HepG2 (cell line): ENCODE measurements around the gene AQP10. TPM values are rescaled to one million over a fixed set of nuclear protein-coding genes. Genes with fewer than 3 reads are reported as not detected.

ENCODE experiments used
- ATAC-seq: fragments of 200-7000 bp; cut with Tn5 transposase; 3 replicates; pipeline ENCODE4 v1.9.1; 2020; ENCODE audit warnings: mild to moderate bottlenecking, moderate library complexity
- BruUV-seq: library from RNA; stranded (reverse); fragments of 400-500 nt; replicated peaks from 2 replicates; lab custom pipeline; 2021; lab: Mats Ljungman, UMichigan
- CTCF ChIA-PET: fragments of 300-600 bp; formaldehyde crosslinking; extraction: SDS; loops from one replicate; lab custom pipeline; 2021; ENCODE audit warnings: low total read pairs, inconsistent platforms, low intra/inter-chr PET ratio; lab: Yijun Ruan, JAX
- POLR2A ChIA-PET: fragments of 350-600 bp; sonication (Branson Sonifier 250); formaldehyde crosslinking; loops from one replicate; lab custom pipeline; 2020; ENCODE audit warnings: antibody characterized with exemption, inconsistent platforms; lab: Yijun Ruan, JAX
- DNase-seq: peaks from one replicate; pipeline ENCODE4 v3.0.0-alpha.2; 2015; ENCODE audit warnings: low spot score
- FAIRE-seq: peaks from 3 replicates; lab custom pipeline; 2011; peaks lifted over from hg19 to GRCh38; lab: Jason Lieb, UNC
- H2AFZ ChIP-seq: one replicate; pipeline ENCODE4 v1.6.1; 2011; ENCODE audit warnings: low read length, inconsistent platforms
- H3K27ac ChIP-seq: fragments of 300-600 bp; 3 replicates; pipeline ENCODE4 v1.8.0; 2011; ENCODE audit warnings: mixed run types, mild to moderate bottlenecking, mixed read lengths, low read length, inconsistent platforms; ENCODE audit not compliant: insufficient read depth; ENCODE audit errors: extremely low read length
- H3K27me3 ChIP-seq, 2 experiments: fragments of 200-600 bp in 1 of 2; 2 replicates in 1 of 2; 3 replicates in 1 of 2; pipeline versions ENCODE4 v1.6.0 to v1.8.0; 2011; ENCODE audit warnings: low read length in 2 of 2, mild to moderate bottlenecking in 2 of 2, moderate library complexity in 2 of 2, inconsistent platforms in 1 of 2; ENCODE audit not compliant: insufficient read depth in 2 of 2, control insufficient read depth in 1 of 2
- H3K36me3 ChIP-seq, 2 experiments: fragments of 200-600 bp in 1 of 2; replicated peaks in 1 of 2; 2 replicates in 1 of 2; 3 replicates in 1 of 2; pipeline versions ENCODE4 v1.5.1 to v1.8.0; 2011; ENCODE audit warnings: low read length in 2 of 2, inconsistent platforms in 1 of 2; ENCODE audit not compliant: insufficient read depth in 2 of 2, control insufficient read depth in 1 of 2
- H3K4me1 ChIP-seq: 2 replicates; pipeline ENCODE4 v1.5.1; 2012; ENCODE audit warnings: low read length, inconsistent platforms; ENCODE audit not compliant: insufficient read depth
- H3K4me2 ChIP-seq: 2 replicates; pipeline ENCODE4 v1.6.0; 2011; ENCODE audit warnings: low read depth, low read length, inconsistent platforms
- H3K4me3 ChIP-seq, 3 experiments: fragments of 200-600 bp in 1 of 3; sonication (generic), shearing (Covaris generic) in 1 of 3; replicated peaks in 1 of 3; 2 replicates each; pipeline ENCODE4 v1.5.1; 2011 to 2016; ENCODE audit warnings: low read length in 3 of 3, inconsistent platforms in 2 of 3, low read depth in 2 of 3, mild to moderate bottlenecking in 2 of 3, control low read depth in 1 of 3, mixed read lengths in 1 of 3; ENCODE audit not compliant: insufficient read depth in 1 of 3
- H3K79me2 ChIP-seq: one replicate; pipeline ENCODE4 v1.6.1; 2011; ENCODE audit warnings: low read length, inconsistent platforms; ENCODE audit not compliant: insufficient read depth
- H3K9ac ChIP-seq: 2 replicates; pipeline ENCODE4 v1.6.0; 2011; ENCODE audit warnings: mild to moderate bottlenecking, low read depth, low read length, inconsistent platforms; ENCODE audit not compliant: insufficient read depth
- H3K9me3 ChIP-seq: 2 replicates; pipeline ENCODE4 v1.5.1; 2012; ENCODE audit warnings: mild to moderate bottlenecking, low read length
- H4K20me1 ChIP-seq: 2 replicates; pipeline ENCODE4 v1.6.0; 2011; ENCODE audit warnings: inconsistent platforms, mild to moderate bottlenecking, low read length, moderate library complexity; ENCODE audit not compliant: insufficient read depth
- ARNT2 ChIP-seq: sonication (generic); formaldehyde crosslinking; IDR thresholded peaks from 2 replicates; pipeline ENCODE4 v1.8.0; 2022; ENCODE audit warnings: mild to moderate bottlenecking, low read depth, missing genetic modification reagents, moderate library complexity
- CEBPB ChIP-seq: IDR thresholded peaks from 2 replicates; pipeline ENCODE4 v1.6.1; 2011; ENCODE audit warnings: low read depth, low read length, improper control_type of control experiment, borderline replicate concordance
- NCOA2 ChIP-seq: sonication (generic); formaldehyde crosslinking; IDR thresholded peaks from 2 replicates; pipeline ENCODE4 v1.8.0; 2022; ENCODE audit warnings: inconsistent platforms
- NKX3-1 ChIP-seq: sonication (generic); formaldehyde crosslinking; IDR thresholded peaks from 2 replicates; pipeline ENCODE4 v1.5.0; 2020; ENCODE audit warnings: missing genetic modification reagents
- NR0B2 ChIP-seq: sonication (generic); formaldehyde crosslinking; IDR thresholded peaks from 2 replicates; pipeline ENCODE4 v1.4.0; 2020; ENCODE audit warnings: mild to moderate bottlenecking, missing genetic modification reagents
- PAX8 ChIP-seq: sonication (generic); formaldehyde crosslinking; IDR thresholded peaks from 2 replicates; pipeline ENCODE4 v1.8.0; 2022; ENCODE audit warnings: mild to moderate bottlenecking, missing genetic modification reagents, borderline replicate concordance
- PCBP1 ChIP-seq: fragments of 200-400 bp; formaldehyde crosslinking; IDR thresholded peaks from 2 replicates; pipeline ENCODE4 v1.6.1; 2017; ENCODE audit warnings: mild to moderate bottlenecking, low read depth, low read length, borderline replicate concordance
- PHF20 ChIP-seq: sonication (generic); formaldehyde crosslinking; IDR thresholded peaks from 2 replicates; pipeline ENCODE4 v1.5.0; 2020; ENCODE audit warnings: mild to moderate bottlenecking, missing genetic modification reagents
- PTBP1 ChIP-seq: fragments of 200-400 bp; formaldehyde crosslinking; IDR thresholded peaks from 2 replicates; pipeline ENCODE4 v1.6.1; 2018; ENCODE audit warnings: low read length, low read depth; ENCODE audit not compliant: poor library complexity, severe bottlenecking
- ZNF34 ChIP-seq: sonication (generic); formaldehyde crosslinking; IDR thresholded peaks from 2 replicates; pipeline ENCODE4 v1.4.0; 2020; ENCODE audit warnings: mild to moderate bottlenecking, missing genetic modification reagents, borderline replicate concordance
- ZNF749 ChIP-seq: sonication (generic); formaldehyde crosslinking; IDR thresholded peaks from 2 replicates; pipeline ENCODE4 v1.8.0; 2022; ENCODE audit warnings: mild to moderate bottlenecking, missing genetic modification reagents, moderate library complexity, borderline replicate concordance
- ZNF784 ChIP-seq: sonication (generic); formaldehyde crosslinking; IDR thresholded peaks from 2 replicates; pipeline ENCODE4 v1.5.1; 2020; ENCODE audit warnings: missing genetic modification reagents, mild to moderate bottlenecking, borderline replicate concordance
- WGBS: methylation state at CpG from one replicate; pipeline ENCODE4 v1.1.6; 2017; ENCODE audit warnings: low lambda C conversion rate; 5-methylcytosine and 5-hydroxymethylcytosine counted together
- in situ Hi-C: cut with HindIII; loops from 2 replicates; pipeline ENCODE4 v1.10.0; 2017; ENCODE audit warnings: low pct_unique_long_range_greater_than_20kb; ENCODE audit not compliant: extremely low pct_ligation_motif_present
- intact Hi-C: fragments of 100-400 bp; cut with micrococcal nuclease; formaldehyde crosslinking; loops from one replicate; pipeline ENCODE4 v1.10.0; 2022; ENCODE audit not compliant: unreplicated experiment
- polyA plus RNA-seq, 8 experiments: library from polyadenylated mRNA; depleted of rRNA in 3 of 8; stranded (reverse) in 7 of 8; unstranded in 1 of 8; fragments of >200 nt; fragmentation: Illumina TruSeq in 4 of 8; extraction: Trizol in 4 of 8; gene quantifications; 2 replicates each; pipeline versions ENCODE4 v1.2.1 to v1.2.3, GENCODE V29; 2011 to 2016; ENCODE audit warnings: low read depth in 4 of 8, missing spikeins in 1 of 8, mixed read lengths in 1 of 8; ENCODE audit not compliant: insufficient read depth in 1 of 8
- total RNA-seq, 5 experiments: library from RNA; depleted of rRNA; stranded (reverse); fragments of >200 nt; fragmentation: Illumina TruSeq; extraction: Trizol; gene quantifications; 2 replicates each; pipeline ENCODE4 v1.2.3, GENCODE V29; 2016; ENCODE audit warnings: low read depth in 1 of 5
- TF ChIP-seq, protein P1 (sequence below): IDR thresholded peaks from 2 replicates; pipeline ENCODE4 v1.4.0; 2020; ENCODE audit warnings: mild to moderate bottlenecking, missing genetic modification reagents
- TF ChIP-seq, protein P2 (sequence below): sonication (generic); formaldehyde crosslinking; conservative IDR thresholded peaks from 2 replicates; pipeline ENCODE4 v1.4.0; 2020; ENCODE audit warnings: mild to moderate bottlenecking, missing genetic modification reagents, moderate library complexity

Gene AQP10
- total and polyA plus RNA-seq, 2 of the 13 experiments (the other 11 are each of a cell fraction or from before 2014, with no cell fraction given), result 0.30 TPM; not detected in 1

DNA sequence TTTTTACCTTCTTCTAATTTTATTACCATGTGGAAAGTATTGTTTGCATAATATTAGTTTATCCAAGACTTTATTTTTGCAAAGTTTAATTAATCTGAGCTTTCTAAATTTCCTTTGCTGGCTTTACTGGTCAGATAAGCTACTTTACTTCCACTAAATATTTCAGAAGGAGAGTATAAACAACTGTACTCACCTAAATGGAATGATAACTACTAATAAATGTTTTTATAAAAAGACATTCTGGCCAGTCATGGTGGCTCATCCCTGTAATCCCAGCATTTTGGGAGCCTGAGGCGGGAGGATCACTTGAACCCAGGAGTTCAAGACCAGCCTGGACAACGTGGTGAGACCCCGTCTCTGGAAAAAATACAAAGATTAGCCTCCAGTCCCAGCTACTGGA lies 40.5 kb downstream of the AQP10 start (continued):
- TF ChIP-seq CEBPB (no peak), ARNT2 (no peak)

DNA sequence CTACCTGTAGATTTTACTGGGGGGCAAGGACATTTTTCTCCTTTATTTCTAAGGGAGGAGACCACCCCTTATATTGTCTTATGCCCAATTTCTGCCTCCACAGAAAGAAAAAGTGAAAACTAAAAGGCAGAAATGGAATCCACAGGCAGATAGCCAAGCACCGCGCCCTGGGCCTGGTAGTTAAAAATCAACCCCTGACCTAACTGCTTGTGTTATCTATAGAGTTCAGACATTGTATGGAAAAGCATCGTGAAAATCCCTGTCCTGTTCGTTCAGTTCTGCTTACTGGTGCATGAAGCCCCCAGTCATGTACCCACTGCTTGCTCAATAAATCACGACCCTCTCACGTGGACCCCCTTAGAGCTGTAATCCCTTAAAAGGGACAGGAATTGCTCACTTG lies 50.5 kb downstream of the AQP10 start:
- FAIRE-seq, result no peak
- in situ Hi-C loops (no loop called here), intact Hi-C loops (no loop called here)
- WGBS, result 1% methylated on average over 6 of the region's 6 CpGs
- CTCF ChIA-PET, result no interaction called here
- no peak for DNase-seq
- Histone ChIP-seq H3K79me2 (no peaks in the 10 kb centered on the region), H4K20me1 (no peaks in the 10 kb centered on the region), H3K36me3 (no peaks in the 10 kb centered on the region), H3K9me3 (no peaks in the 10 kb centered on the region), H3K9ac (no peak overlapping the region), H3K27ac (no peak overlapping the region), H2AFZ (no peak overlapping the region), H3K4me1 (peaks cover 11% of the 10 kb centered on the region), H3K27me3 (no peaks in the 10 kb centered on the region), H3K4me3 (no peak overlapping the region; a peak in 1 of 6 replicates), H3K4me2 (peak overlapping the region; percentile 55; the same call in 1 of the 2 replicates)
- POLR2A ChIA-PET, result no interaction called here
- no peak for TF ChIP-seq ZNF34 (CRISPR knock-in tag)
- TF ChIP-seq PAX8 (CRISPR knock-in tag), result no peak
- TF ChIP-seq, protein P1, sequence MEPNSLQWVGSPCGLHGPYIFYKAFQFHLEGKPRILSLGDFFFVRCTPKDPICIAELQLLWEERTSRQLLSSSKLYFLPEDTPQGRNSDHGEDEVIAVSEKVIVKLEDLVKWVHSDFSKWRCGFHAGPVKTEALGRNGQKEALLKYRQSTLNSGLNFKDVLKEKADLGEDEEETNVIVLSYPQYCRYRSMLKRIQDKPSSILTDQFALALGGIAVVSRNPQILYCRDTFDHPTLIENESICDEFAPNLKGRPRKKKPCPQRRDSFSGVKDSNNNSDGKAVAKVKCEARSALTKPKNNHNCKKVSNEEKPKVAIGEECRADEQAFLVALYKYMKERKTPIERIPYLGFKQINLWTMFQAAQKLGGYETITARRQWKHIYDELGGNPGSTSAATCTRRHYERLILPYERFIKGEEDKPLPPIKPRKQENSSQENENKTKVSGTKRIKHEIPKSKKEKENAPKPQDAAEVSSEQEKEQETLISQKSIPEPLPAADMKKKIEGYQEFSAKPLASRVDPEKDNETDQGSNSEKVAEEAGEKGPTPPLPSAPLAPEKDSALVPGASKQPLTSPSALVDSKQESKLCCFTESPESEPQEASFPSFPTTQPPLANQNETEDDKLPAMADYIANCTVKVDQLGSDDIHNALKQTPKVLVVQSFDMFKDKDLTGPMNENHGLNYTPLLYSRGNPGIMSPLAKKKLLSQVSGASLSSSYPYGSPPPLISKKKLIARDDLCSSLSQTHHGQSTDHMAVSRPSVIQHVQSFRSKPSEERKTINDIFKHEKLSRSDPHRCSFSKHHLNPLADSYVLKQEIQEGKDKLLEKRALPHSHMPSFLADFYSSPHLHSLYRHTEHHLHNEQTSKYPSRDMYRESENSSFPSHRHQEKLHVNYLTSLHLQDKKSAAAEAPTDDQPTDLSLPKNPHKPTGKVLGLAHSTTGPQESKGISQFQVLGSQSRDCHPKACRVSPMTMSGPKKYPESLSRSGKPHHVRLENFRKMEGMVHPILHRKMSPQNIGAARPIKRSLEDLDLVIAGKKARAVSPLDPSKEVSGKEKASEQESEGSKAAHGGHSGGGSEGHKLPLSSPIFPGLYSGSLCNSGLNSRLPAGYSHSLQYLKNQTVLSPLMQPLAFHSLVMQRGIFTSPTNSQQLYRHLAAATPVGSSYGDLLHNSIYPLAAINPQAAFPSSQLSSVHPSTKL (CRISPR knock-in tag), result no peak
- TF ChIP-seq, protein P2, sequence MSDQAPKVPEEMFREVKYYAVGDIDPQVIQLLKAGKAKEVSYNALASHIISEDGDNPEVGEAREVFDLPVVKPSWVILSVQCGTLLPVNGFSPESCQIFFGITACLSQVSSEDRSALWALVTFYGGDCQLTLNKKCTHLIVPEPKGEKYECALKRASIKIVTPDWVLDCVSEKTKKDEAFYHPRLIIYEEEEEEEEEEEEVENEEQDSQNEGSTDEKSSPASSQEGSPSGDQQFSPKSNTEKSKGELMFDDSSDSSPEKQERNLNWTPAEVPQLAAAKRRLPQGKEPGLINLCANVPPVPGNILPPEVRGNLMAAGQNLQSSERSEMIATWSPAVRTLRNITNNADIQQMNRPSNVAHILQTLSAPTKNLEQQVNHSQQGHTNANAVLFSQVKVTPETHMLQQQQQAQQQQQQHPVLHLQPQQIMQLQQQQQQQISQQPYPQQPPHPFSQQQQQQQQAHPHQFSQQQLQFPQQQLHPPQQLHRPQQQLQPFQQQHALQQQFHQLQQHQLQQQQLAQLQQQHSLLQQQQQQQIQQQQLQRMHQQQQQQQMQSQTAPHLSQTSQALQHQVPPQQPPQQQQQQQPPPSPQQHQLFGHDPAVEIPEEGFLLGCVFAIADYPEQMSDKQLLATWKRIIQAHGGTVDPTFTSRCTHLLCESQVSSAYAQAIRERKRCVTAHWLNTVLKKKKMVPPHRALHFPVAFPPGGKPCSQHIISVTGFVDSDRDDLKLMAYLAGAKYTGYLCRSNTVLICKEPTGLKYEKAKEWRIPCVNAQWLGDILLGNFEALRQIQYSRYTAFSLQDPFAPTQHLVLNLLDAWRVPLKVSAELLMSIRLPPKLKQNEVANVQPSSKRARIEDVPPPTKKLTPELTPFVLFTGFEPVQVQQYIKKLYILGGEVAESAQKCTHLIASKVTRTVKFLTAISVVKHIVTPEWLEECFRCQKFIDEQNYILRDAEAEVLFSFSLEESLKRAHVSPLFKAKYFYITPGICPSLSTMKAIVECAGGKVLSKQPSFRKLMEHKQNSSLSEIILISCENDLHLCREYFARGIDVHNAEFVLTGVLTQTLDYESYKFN (CRISPR knock-in tag), result no peak
- no peak for TF ChIP-seq PTBP1
- TF ChIP-seq NR0B2 (CRISPR knock-in tag), result no peak
- TF ChIP-seq PHF20 (CRISPR knock-in tag), result no peak
- no peak for TF ChIP-seq ZNF749 (CRISPR knock-in tag)
- no peak for TF ChIP-seq ZNF784 (CRISPR knock-in tag)
- no peak for TF ChIP-seq NKX3-1 (CRISPR knock-in tag)
- no peak for TF ChIP-seq NCOA2 (CRISPR knock-in tag)
- no peak for TF ChIP-seq PCBP1
- no peak for ATAC-seq
- no TSS peak for BruUV-seq
